Activated CD4-positive, alpha-beta memory T cell treated with anti-CD3 and anti-CD28 coated beads for 36 hours (primary cell): ENCODE data around the gene SHC3. TPM values are rescaled to one million over a fixed set of nuclear protein-coding genes. Genes with fewer than 3 reads are reported as not detected.
A peak's percentile ranks its signal among the peaks of the same experiment; 100 is the strongest.

Source experiments
- CTCF ChIA-PET: fragments of 350-600 bp; sonication (Branson Sonifier 250); formaldehyde crosslinking; loops from one replicate; lab custom pipeline; 2021; ENCODE audit warnings: antibody characterized with exemption, inconsistent platforms; lab: Charles Lee
- POLR2A ChIA-PET: fragments of 350-600 bp; sonication (Branson Sonifier 250); formaldehyde crosslinking; loops from one replicate; lab custom pipeline; 2021; ENCODE audit warnings: antibody characterized with exemption; lab: Charles Lee
- DNase-seq: peaks from one replicate; pipeline ENCODE4 v3.0.0-alpha.2; 2020
- H3K27ac Mint-ChIP-seq: one replicate; pipeline ENCODE4 v1.8.0; 2021; ENCODE audit warnings: mixed read lengths
- H3K27me3 Mint-ChIP-seq: one replicate; pipeline ENCODE4 v1.8.0; 2021; ENCODE audit warnings: mixed read lengths
- H3K36me3 Mint-ChIP-seq: one replicate; pipeline ENCODE4 v1.8.0; 2021; ENCODE audit warnings: mixed read lengths
- H3K4me1 Mint-ChIP-seq: one replicate; pipeline ENCODE4 v1.8.0; 2021; ENCODE audit warnings: low read depth, mixed read lengths
- H3K4me3 Mint-ChIP-seq: one replicate; pipeline ENCODE4 v1.8.0; 2021; ENCODE audit warnings: mild to moderate bottlenecking, mixed read lengths
- H3K9me3 Mint-ChIP-seq: one replicate; pipeline ENCODE4 v1.8.0; 2021; ENCODE audit warnings: mixed read lengths
- intact Hi-C: fragments of 100-400 bp; cut with micrococcal nuclease; formaldehyde crosslinking; loops from one replicate; pipeline ENCODE4 v1.15.1; 2023
- total RNA-seq, 2 experiments: library from RNA; stranded (reverse); gene quantifications; one replicate each; pipeline ENCODE4 v1.2.3, GENCODE V29; 2021

SHC3 gene
- total RNA-seq, 2 experiments from 2014 or later = not detected

DNA sequence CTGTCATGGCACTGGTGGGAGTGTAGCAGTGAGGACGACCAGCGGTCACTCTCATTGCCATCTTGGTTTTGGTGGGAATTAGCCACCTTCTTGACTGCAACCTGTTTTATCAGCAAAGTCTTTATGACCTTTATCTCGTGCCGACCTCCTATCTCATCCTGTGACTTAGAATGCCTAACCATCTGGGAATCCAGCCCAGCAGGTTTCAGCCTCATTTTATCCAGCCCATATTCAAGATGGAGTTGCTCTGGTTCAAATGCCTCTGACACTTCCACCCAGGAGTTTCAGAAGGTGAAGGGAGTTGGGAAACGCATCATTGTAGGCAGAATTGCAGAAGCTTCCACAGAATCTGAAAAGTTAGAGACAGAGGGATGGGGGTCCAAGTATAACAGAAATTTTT lies 35.4 kb downstream of the SHC3 start:
- Mint-ChIP-seq H3K4me1 (no peaks in the 10 kb centered on the region), H3K9me3 (no peaks in the 10 kb centered on the region), H3K36me3 (no peaks in the 10 kb centered on the region), H3K4me3 (no peak overlapping the region), H3K27me3 (peaks cover 2% of the 10 kb centered on the region), H3K27ac (no peak overlapping the region)
- CTCF ChIA-PET = no interaction called here
- no peak for DNase-seq
- intact Hi-C loops = no loop called here
- POLR2A ChIA-PET = no interaction called here

DNA sequence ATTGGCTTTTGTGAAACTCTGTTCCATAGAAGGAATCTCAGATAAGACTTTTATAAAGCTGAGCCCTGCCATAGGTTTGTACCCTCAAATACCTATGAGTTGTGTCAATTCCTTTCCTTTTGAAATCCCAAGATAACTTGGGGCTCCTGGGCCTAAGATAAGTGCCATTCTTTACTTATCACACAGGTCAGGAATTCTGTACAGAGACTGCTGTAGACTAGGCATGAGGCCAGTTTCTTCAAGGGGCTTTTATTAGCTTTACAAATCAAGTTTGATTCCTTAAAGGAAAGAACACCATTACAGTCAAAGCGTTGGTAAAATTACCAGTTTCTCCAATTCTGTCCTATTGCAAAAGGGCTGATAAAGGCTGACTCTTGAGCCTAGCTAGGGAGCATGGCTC lies 39.2 kb downstream of the SHC3 start:
- intact Hi-C loops = no loop called here
- no peak for DNase-seq
- no peak overlapping the region for H3K27ac Mint-ChIP-seq
- ChIA-PET POLR2A (no interaction called here), CTCF (no interaction called here)
- no peak overlapping the region for H3K4me3 Mint-ChIP-seq
- H3K9me3 Mint-ChIP-seq = peaks cover 3% of the 10 kb centered on the region
- no peaks in the 10 kb centered on the region for H3K4me1 Mint-ChIP-seq
- peaks cover 3% of the 10 kb centered on the region for H3K27me3 Mint-ChIP-seq
- no peaks in the 10 kb centered on the region for H3K36me3 Mint-ChIP-seq

DNA sequence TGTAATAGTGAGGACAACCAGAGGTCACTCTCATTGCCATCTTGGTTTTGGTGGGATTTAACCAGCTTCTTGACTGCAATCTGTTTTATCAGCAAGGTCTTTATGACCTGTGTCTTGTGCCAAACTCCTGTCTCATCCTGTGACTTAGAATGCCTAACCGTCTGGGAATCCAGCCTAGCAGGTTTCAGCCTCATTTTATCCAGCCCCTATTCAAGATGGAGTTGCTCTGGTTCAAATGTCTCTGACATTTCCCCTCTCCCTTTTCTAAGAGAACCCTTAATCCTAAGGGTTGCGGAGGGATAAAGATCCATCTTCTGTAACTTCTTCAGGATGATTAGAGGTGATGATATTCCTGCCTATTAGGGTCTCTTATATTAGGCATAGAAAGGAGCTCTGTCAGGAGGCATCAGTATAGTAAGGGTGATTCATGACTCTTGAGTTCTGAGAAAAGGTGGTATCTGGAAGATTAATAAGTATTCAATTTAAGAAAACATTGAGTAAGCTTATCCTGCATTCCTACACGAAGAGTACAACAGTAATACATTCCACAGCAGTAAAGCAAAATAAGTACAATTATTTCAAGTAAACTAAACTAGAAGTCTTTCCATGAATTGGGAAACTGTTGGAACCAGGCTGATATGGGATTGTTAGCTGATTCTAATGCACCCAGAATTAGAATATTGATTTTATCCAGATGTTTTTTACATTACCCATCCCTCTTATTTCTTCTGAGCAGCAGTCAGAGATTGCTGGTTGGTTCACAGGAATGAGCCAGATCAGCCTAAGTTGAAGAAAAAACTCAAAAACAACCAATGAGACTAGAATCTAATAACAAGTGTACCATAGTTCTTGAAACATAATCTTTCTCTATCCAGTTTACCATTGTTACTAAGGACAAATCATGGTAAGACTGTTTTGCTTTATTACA lies 39.9 kb downstream of the SHC3 start:
- ChIA-PET POLR2A (no interaction called here), CTCF (no interaction called here)
- Mint-ChIP-seq H3K27me3 (peaks cover 3% of the 10 kb centered on the region), H3K36me3 (no peaks in the 10 kb centered on the region), H3K27ac (no peak overlapping the region), H3K4me3 (no peak overlapping the region), H3K9me3 (peaks cover 8% of the 10 kb centered on the region), H3K4me1 (no peaks in the 10 kb centered on the region)
- intact Hi-C loops = no loop called here
- no peak for DNase-seq

DNA sequence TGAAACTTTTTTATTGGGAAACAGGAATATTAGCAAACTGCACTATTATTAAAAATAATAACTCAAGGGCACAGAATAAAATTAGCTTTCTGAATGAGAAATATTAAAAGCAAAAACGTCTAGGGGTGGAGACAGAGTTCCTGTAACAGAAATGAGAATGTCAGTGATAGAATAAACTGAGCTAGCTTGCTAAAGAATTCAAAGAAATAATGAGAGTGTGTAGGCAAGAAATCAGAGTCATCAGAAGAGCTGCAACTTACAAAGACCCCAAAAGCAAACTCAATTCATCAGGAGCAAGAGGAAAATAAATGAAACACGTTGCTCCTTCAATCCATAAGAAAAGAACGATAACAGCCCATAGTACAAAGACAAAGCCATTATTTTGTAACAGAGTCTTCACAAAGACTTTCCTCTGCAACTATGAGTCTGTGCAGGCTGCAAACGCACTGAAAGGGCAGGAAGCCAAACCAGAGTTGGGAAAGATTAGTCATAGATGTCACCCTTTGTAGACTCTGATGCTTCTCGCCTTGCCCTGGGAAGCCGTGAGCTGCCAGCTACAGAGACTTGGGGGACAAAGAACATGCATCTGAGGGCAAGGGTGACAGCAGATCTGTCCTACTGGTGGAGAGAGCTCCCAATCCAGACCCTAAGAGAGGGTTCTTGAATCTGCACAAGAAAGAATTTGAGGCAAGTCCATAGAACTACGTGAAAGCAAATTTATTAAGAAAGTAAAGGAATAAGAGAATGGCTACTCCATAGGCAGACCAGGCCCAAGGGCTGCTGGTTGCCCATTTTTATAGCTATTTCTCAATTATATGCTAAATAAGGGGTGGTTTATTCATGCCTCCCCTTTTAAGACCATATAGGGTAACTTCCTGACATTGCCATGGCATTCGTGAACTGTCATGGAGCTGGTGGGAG lies 40.8 kb downstream of the SHC3 start:
- Mint-ChIP-seq H3K36me3 (no peaks in the 10 kb centered on the region), H3K27ac (no peak overlapping the region), H3K9me3 (peaks cover 17% of the 10 kb centered on the region), H3K27me3 (peaks cover 3% of the 10 kb centered on the region), H3K4me1 (no peaks in the 10 kb centered on the region), H3K4me3 (no peak overlapping the region)
- DNase-seq = peak; percentile 18
- CTCF ChIA-PET = no interaction called here
- intact Hi-C loops = no loop called here
- POLR2A ChIA-PET = no interaction called here

DNA sequence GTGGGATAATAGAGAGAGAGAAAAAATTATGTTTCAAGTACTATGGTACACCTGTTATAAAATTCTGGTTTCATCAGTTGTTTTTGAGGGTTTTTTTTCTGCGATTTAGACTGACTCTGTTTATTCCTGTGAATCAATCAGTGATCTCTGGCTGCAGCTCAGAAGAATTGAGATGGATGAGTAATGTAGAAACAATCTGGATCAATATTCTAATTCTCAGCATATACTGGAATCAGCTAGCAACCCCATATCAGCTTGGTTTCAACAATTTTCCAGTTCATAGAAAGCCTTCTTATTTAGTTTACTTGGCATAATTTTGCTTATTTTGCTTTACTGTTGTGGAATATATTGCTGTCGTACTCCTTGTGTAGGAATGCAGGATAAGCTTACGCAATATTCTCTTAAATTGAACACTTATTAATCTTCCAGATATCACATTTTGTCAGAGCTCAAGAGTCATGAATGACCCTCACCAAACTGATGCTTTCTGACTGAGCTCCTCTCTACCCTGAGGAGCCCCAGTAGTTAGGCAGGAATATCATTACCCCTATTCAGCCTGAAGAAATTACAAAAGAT lies 42.9 kb downstream of the SHC3 start:
- intact Hi-C loops = no loop called here
- no peak for DNase-seq
- peaks cover 17% of the 10 kb centered on the region for H3K9me3 Mint-ChIP-seq
- H3K4me3 Mint-ChIP-seq = no peak overlapping the region
- no peak overlapping the region for H3K27ac Mint-ChIP-seq
- H3K27me3 Mint-ChIP-seq = peaks cover 3% of the 10 kb centered on the region
- ChIA-PET POLR2A (no interaction called here), CTCF (no interaction called here)
- no peaks in the 10 kb centered on the region for H3K36me3 Mint-ChIP-seq
- no peaks in the 10 kb centered on the region for H3K4me1 Mint-ChIP-seq

DNA sequence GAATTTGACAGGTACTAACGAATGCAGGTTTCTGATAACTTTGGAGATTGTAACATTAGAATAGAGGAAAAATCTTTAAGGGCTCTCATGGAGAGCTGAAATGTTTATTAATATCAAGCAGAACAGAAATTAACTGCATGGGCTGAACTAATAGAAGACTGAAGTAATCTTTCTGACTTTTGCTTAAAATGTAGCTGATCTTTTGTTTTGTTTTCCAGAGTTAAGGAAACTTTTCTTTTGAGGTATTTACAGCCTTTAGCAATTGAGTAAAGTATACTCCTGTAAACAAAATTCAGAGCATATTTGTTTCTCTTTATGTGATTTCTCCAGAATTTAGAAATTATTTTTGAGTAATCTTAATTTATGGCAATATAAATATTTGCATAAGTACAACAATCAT lies 43.9 kb downstream of the SHC3 start:
- no peak for DNase-seq
- CTCF ChIA-PET = no interaction called here
- no peaks in the 10 kb centered on the region for H3K4me1 Mint-ChIP-seq
- POLR2A ChIA-PET = no interaction called here
- intact Hi-C loops = no loop called here
- H3K27me3 Mint-ChIP-seq = peaks cover 8% of the 10 kb centered on the region
- peaks cover 17% of the 10 kb centered on the region for H3K9me3 Mint-ChIP-seq
- no peaks in the 10 kb centered on the region for H3K36me3 Mint-ChIP-seq
- H3K4me3 Mint-ChIP-seq = no peak overlapping the region
- H3K27ac Mint-ChIP-seq = no peak overlapping the region

DNA sequence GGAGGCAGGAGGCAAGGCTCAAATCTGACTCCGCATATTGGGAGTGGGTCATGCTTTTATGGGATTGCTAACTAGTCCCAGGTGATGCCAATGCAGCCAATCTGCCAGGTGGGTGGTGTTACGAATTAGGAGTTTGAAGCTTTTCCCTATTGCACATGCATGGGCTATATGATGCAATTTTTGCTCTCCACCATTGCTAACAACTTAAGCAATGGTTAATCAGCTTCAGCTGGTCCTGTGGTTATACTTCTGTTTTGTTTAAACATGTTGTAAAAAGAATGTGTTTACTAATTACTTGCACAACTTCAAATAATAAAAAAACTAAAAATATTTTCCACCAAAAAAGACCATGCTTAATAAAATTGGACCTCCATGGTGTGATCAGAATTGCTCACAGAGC lies 55.7 kb downstream of the SHC3 start:
- ChIA-PET POLR2A (no interaction called here), CTCF (no interaction called here)
- no peak for DNase-seq
- Mint-ChIP-seq H3K9me3 (peaks cover 2% of the 10 kb centered on the region), H3K4me1 (no peaks in the 10 kb centered on the region), H3K27me3 (peaks cover 17% of the 10 kb centered on the region), H3K36me3 (no peaks in the 10 kb centered on the region), H3K4me3 (no peak overlapping the region), H3K27ac (no peak overlapping the region)
- intact Hi-C loops = no loop called here

DNA sequence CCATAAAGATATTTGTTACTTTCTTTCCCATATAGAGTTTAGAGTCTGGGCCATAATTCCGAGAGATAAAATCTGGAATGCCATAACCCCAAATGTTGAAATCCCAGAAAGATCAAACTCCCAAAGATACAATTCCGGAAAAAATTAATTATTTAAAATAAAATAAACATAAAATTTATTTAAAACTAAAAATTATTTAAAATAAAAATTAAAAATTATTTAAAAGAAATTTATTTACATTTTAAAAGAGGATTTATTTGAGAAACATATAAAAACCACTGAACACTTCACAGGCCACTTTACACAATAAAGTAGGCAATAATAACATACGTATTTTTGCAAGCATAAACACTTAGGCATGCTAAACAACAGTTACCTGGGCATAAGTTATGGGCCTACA lies 57.9 kb downstream of the SHC3 start:
- CTCF ChIA-PET = no interaction called here
- no peak for DNase-seq
- H3K27me3 Mint-ChIP-seq = peaks cover 13% of the 10 kb centered on the region
- no peak overlapping the region for H3K4me3 Mint-ChIP-seq
- H3K36me3 Mint-ChIP-seq = no peaks in the 10 kb centered on the region
- intact Hi-C loops = no loop called here
- H3K9me3 Mint-ChIP-seq = no peaks in the 10 kb centered on the region
- H3K27ac Mint-ChIP-seq = no peak overlapping the region
- H3K4me1 Mint-ChIP-seq = no peaks in the 10 kb centered on the region
- POLR2A ChIA-PET = no interaction called here

DNA sequence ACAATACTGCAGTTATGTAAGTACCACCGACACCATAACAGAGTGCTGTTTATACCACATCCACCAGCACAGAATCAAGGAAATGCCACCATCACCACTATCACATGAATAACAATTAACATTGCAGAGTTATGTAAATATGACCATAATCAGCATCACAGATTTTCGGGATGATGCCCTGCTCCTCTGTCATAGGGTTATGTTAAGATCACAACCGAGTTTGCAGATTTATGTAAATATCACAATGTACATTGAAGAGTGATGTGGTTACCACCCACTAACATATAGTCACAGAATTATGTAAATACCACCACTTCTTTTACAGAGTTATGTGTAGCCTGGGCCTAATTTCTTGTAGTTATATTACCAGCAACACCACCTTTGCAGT lies 61.8 kb downstream of the SHC3 start:
- DNase-seq = no peak
- no peak overlapping the region for H3K27ac Mint-ChIP-seq
- no peaks in the 10 kb centered on the region for H3K9me3 Mint-ChIP-seq
- H3K4me3 Mint-ChIP-seq = no peak overlapping the region
- CTCF ChIA-PET = no interaction called here
- no peaks in the 10 kb centered on the region for H3K4me1 Mint-ChIP-seq
- POLR2A ChIA-PET = no interaction called here
- peaks cover 17% of the 10 kb centered on the region for H3K27me3 Mint-ChIP-seq
- H3K36me3 Mint-ChIP-seq = no peaks in the 10 kb centered on the region
- intact Hi-C loops = no loop called here

DNA sequence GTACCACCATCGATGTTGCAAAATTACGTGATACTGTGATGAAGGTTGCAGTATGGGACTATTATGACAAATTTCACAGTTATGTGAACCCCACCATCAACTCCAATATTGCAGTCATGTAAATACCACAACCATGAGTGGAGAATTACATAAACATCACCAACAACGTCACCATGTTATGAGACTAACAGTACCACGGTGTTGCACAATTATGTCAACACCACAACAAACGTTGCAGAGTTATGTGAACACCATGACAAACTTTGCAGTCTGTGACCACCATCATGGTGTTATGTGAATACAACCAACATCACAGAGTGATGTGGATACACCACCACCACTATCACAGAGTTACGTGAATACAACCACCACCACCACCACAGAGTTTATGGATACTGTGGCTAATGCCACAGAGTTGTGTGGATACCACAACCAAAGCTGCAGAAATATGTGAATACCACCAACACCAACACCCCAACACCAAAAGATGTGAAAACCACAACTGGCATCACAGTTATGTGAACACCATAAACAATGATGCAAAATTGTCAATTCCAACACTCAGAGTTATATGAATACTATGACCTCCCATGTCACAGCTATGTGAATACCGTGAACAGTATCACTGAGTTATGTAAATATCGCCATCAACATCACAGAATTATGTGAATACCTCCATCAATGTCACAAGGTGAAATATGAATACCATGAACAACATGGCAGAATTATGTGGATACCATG lies 62.4 kb downstream of the SHC3 start:
- intact Hi-C loops = no loop called here
- no peak for DNase-seq
- no peak overlapping the region for H3K4me3 Mint-ChIP-seq
- peaks cover 19% of the 10 kb centered on the region for H3K27me3 Mint-ChIP-seq
- H3K27ac Mint-ChIP-seq = no peak overlapping the region
- no peaks in the 10 kb centered on the region for H3K36me3 Mint-ChIP-seq
- H3K9me3 Mint-ChIP-seq = no peaks in the 10 kb centered on the region
- no peaks in the 10 kb centered on the region for H3K4me1 Mint-ChIP-seq
- ChIA-PET POLR2A (no interaction called here), CTCF (no interaction called here)

DNA sequence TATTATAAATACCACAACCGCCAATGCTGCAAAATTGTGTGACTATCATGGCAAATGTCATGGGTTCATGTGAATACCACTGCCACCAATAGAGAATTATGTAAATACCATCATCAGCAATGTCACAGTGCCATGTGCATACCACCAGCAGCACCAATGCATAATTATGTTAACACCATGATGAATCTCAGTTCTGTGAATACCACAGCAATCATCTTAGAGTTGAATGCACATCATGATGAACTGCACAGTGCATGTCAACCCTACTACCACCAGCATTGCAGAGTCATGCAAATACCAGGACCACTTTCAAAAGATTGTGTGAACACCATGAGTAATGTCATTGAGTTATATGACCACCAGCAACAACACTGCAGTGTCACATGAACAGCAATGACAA lies 63.2 kb downstream of the SHC3 start:
- intact Hi-C loops = no loop called here
- DNase-seq = no peak
- H3K9me3 Mint-ChIP-seq = no peaks in the 10 kb centered on the region
- no peak overlapping the region for H3K4me3 Mint-ChIP-seq
- CTCF ChIA-PET = no interaction called here
- H3K4me1 Mint-ChIP-seq = no peaks in the 10 kb centered on the region
- no peak overlapping the region for H3K27ac Mint-ChIP-seq
- no peaks in the 10 kb centered on the region for H3K36me3 Mint-ChIP-seq
- POLR2A ChIA-PET = no interaction called here
- peaks cover 20% of the 10 kb centered on the region for H3K27me3 Mint-ChIP-seq

DNA sequence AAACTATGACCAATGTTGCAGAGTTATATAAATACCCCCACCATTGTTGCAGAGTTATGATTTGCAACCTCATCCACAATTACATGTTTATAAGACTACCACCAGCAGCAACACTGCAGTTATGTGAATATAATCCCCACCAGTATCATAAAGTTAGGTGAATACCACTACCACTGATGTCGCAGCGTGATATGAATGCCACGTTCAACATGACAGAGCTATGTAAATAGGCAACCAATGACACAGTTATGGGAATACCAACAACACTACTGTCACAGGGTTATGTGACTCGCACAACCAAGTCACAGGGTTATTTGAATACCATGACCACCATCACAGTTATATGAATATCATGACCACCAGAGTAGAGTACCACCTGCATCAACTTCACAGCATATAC lies 63.9 kb downstream of the SHC3 start:
- Mint-ChIP-seq H3K27ac (no peak overlapping the region), H3K27me3 (peaks cover 20% of the 10 kb centered on the region), H3K9me3 (no peaks in the 10 kb centered on the region), H3K4me1 (no peaks in the 10 kb centered on the region), H3K36me3 (no peaks in the 10 kb centered on the region), H3K4me3 (no peak overlapping the region)
- no peak for DNase-seq
- ChIA-PET CTCF (no interaction called here), POLR2A (no interaction called here)
- intact Hi-C loops = no loop called here
